ENCODE data around the gene RPL36. TPM values are rescaled to one million over a fixed set of nuclear protein-coding genes. Genes with fewer than 3 reads are reported as not detected.
A peak's percentile ranks its signal among the peaks of the same experiment; 100 is the strongest.
"Not testable (repeated sequence)": the region's sequence is repeated elsewhere in the genome, so short reads cannot be mapped to it uniquely, and the experiment has no call there.

RPL36 gene
- total RNA-seq, 1 experiment from 2014 or later = 497 TPM

DNA sequence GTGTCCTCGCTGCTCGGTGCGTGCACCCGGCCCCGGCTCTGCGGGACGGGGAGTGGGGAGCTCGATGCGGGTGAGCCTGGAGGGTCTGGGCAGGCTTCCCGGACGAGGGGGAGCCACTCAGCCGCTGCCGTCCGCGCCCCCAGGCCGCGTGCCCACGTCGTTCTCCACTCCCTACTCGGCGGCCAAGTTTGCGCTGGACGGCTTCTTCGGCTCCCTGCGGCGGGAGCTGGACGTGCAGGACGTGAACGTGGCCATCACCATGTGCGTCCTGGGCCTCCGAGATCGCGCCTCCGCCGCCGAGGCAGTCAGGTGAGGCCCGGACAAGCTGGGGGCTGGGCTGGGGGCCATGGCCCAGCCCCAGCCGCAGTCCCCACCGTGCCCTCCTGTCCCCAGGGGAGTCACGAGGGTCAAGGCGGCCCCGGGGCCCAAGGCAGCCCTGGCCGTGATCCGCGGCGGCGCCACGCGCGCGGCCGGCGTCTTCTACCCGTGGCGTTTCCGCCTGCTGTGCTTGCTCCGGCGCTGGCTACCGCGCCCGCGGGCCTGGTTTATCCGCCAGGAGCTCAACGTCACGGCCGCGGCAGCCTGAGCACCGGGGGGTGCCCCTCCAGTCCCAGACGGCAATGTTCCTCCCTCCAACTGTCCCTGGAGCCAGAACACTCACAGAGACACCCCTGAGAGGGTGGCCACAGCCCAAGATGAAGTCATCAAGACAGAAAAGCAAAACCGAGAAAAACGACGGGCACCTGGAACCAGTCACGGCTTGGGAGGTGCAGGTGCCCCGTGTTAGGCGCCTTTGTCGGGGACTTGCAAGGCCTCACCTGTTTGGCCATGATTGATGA, 2.5 kb upstream of the RPL36 start:
- Mint-ChIP-seq H3K4me3 (ENCODE audit: low read depth, unreplicated experiment) (peak overlapping the region; percentile 63), H3K36me3 (ENCODE audit: insufficient read depth, unreplicated experiment) (peaks cover 52% of the 10 kb centered on the region), H3K27ac (ENCODE audit: unreplicated experiment) (no peak overlapping the region), H3K9me3 (ENCODE audit: low read depth, unreplicated experiment) (no peaks in the 10 kb centered on the region), H3K27me3 (ENCODE audit: unreplicated experiment) (no peaks in the 10 kb centered on the region), H3K4me1 (ENCODE audit: low read depth, unreplicated experiment) (no peaks in the 10 kb centered on the region)
- CTCF ChIA-PET = interaction anchor here (0.7 kb wide), 1 partner anchor 259 kb away, joined by 11 read pairs; no protein-coding TSS in a partner anchor
- no peak for TF ChIP-seq CTCF (IDR thresholded peaks at IDR 0.05; ENCODE audit: unreplicated experiment)
- no TSS peak for BruUV-seq (replicated peaks)
- intact Hi-C loops (cut with micrococcal nuclease; ENCODE audit: unreplicated experiment) = no loop called here
- no peak for DNase-seq

GRCh38 chr19:5688262-5688881, 1.7 kb upstream of the RPL36 start:
- intact Hi-C loops (cut with micrococcal nuclease; ENCODE audit: unreplicated experiment); CTCF ChIA-PET; H3K4me3 Mint-ChIP-seq (ENCODE audit: low read depth, unreplicated experiment): not testable (repeated sequence)

DNA sequence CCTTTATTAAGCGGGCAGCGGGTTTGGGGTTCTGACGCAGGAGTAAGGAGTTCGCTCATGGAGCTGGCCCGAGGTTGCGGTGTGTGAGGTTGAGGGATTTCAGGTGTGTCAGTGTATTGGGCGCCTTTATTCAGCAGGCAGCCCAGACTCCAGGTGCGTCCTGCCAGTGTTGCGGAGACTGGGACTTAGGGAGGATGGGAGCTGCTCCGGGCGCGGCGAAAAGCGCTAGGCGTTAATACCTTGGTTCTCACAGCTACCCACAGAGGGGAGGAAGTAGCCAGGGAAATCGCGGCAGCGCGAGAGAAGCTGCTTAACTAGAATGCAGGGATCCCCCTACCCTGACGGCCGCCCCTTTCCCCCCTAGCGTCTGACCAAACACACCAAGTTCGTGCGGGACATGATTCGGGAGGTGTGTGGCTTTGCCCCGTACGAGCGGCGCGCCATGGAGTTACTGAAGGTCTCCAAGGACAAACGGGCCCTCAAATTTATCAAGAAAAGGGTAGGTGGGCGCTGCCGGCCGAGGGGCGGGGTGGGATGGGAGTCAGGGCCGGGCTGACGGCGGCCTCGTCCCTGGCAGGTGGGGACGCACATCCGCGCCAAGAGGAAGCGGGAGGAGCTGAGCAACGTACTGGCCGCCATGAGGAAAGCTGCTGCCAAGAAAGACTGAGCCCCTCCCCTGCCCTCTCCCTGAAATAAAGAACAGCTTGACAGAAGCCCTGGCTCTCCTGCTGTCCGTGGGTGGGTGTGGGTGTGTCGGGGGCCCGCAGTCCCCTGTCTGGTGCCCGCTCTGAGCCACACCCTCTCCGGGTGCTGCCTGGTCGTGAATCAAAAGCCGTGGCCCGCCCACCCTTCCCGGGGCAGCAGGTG, 1.1 kb downstream of the RPL36 start:
- DNase-seq = peak; percentile 49
- H3K4me3 Mint-ChIP-seq (ENCODE audit: low read depth, unreplicated experiment) = peak overlapping the region; percentile 99
- CTCF ChIA-PET = interaction anchor here (0.6 to 1.0 kb wide), 3 partner anchors 29 to 592 kb away, joined by 3 to 4 read pairs (median 3); partner anchors contain the start of genes CATSPERD and LONP1
- no peaks in the 10 kb centered on the region for H3K27me3 Mint-ChIP-seq (ENCODE audit: unreplicated experiment)
- intact Hi-C loops (cut with micrococcal nuclease; ENCODE audit: unreplicated experiment) = no loop called here
- no TSS peak for BruUV-seq (replicated peaks)
- TF ChIP-seq CTCF (IDR thresholded peaks at IDR 0.05; ENCODE audit: unreplicated experiment) = no peak
- no peaks in the 10 kb centered on the region for H3K4me1 Mint-ChIP-seq (ENCODE audit: low read depth, unreplicated experiment)
- H3K9me3 Mint-ChIP-seq (ENCODE audit: low read depth, unreplicated experiment) = no peaks in the 10 kb centered on the region
- H3K36me3 Mint-ChIP-seq (ENCODE audit: insufficient read depth, unreplicated experiment) = peaks cover 82% of the 10 kb centered on the region
- H3K27ac Mint-ChIP-seq (ENCODE audit: unreplicated experiment) = peak overlapping the region; percentile 98

More at GRCh38 chr19:5688262-5688881, 1.7 kb upstream of the RPL36 start:
- H3K9me3 Mint-ChIP-seq (ENCODE audit: low read depth, unreplicated experiment); DNase-seq; H3K4me1 Mint-ChIP-seq (ENCODE audit: low read depth, unreplicated experiment); H3K27ac Mint-ChIP-seq (ENCODE audit: unreplicated experiment); BruUV-seq (replicated peaks); H3K27me3 Mint-ChIP-seq (ENCODE audit: unreplicated experiment): not testable (repeated sequence)
- H3K36me3 Mint-ChIP-seq (ENCODE audit: insufficient read depth, unreplicated experiment) = peaks cover 60% of the 10 kb centered on the region

GRCh38 chr19:5691822-5692722, 2.0 kb downstream of the RPL36 start:
- Mint-ChIP-seq H3K4me3 (ENCODE audit: low read depth, unreplicated experiment) (peak overlapping the region; percentile 99), H3K36me3 (ENCODE audit: insufficient read depth, unreplicated experiment) (peaks cover 79% of the 10 kb centered on the region)
- intact Hi-C loops (cut with micrococcal nuclease; ENCODE audit: unreplicated experiment) = no loop called here

More at GRCh38 chr19:5691822-5692722, 2.0 kb downstream of the RPL36 start:
- CTCF ChIA-PET = interaction anchor here (0.6 kb wide), 1 partner anchor 338 kb away, joined by 4 read pairs; no protein-coding TSS in a partner anchor
- no peaks in the 10 kb centered on the region for H3K27me3 Mint-ChIP-seq (ENCODE audit: unreplicated experiment)
- no peaks in the 10 kb centered on the region for H3K9me3 Mint-ChIP-seq (ENCODE audit: low read depth, unreplicated experiment)
- TF ChIP-seq CTCF (IDR thresholded peaks at IDR 0.05; ENCODE audit: unreplicated experiment) = no peak
- no peaks in the 10 kb centered on the region for H3K4me1 Mint-ChIP-seq (ENCODE audit: low read depth, unreplicated experiment)
- no TSS peak for BruUV-seq (replicated peaks)
- peak overlapping the region; percentile 50 for H3K27ac Mint-ChIP-seq (ENCODE audit: unreplicated experiment)
- DNase-seq = no peak
